ENCODE data around the gene CAMSAP1. TPM values are rescaled to one million over a fixed set of nuclear protein-coding genes. Genes with fewer than 3 reads are reported as not detected.

The CAMSAP1 gene
- total RNA-seq = 13.4 and 14.4 TPM in 2 replicates

GRCh38 chr9:135907431-135908092, at the start of gene CAMSAP1:
Gene CAMSAP1, minus strand, starts transcription at chr9:135907546. Its CDS starts 387 bp downstream, at chr9:135907159.

Other genes starting within 250 kb of the CAMSAP1 start
- not detected in 2 replicates for gene LCN9, start 244.2 kb downstream of the CAMSAP1 start, total RNA-seq
- not detected in 2 replicates for gene SOHLH1, start 208.1 kb downstream of the CAMSAP1 start, total RNA-seq
- gene KCNT1, start 205.4 kb downstream of the CAMSAP1 start, total RNA-seq = not detected in 2 replicates
- gene UBAC1, start 53.8 kb upstream of the CAMSAP1 start, total RNA-seq = 23.6 and 26.8 TPM in 2 replicates
- gene NACC2, start 187.7 kb upstream of the CAMSAP1 start, total RNA-seq = 11.5 and 14.0 TPM in 2 replicates
- 33.1 and 38.2 TPM in 2 replicates for gene TMEM250, start 211.3 kb upstream of the CAMSAP1 start, total RNA-seq